ENCODE measurements around the gene NR2F2.

GRCh38 chr15:96303503-96304056 lies 26.9 kb upstream of the NR2F2 start:
- TF ChIP-seq POLR2AphosphoS5 (IDR thresholded peaks at IDR 0.05) (no peak), POLR2A (IDR thresholded peaks at IDR 0.05) (no peak), CTCF (IDR thresholded peaks at IDR 0.05) (no peak)
